NCI-H510A treated with DMSO at 0.1 percent for 48 hours (cell line): ENCODE results near the gene CHSY1.

Experiments used
- DNase-seq: peaks from one replicate; lab custom pipeline; 2025; lab: John Stamatoyannopoulos, UW

Gene CHSY1

DNA sequence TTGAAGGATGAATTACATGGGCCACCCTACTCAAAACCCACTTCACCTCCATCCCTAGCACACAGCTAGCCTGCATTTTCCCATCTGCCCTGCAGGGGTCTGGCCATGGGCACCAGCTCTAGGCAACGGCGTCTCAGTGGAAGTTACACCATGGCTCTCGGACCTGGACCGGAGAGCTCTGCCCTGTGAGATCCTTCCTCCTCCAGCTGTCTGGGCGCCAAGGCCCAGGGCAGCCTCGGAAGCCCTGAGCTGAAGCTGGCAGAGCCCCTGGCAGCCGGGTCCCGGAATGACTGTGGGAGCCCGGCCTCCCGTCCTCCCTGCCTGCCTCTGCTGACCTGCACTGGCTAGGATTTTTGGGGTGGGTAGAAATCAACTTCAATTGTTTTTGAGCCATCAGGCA is 98.9 kb downstream of the CHSY1 start:
- DNase-seq: no peak

GRCh38 chr15:101151288-101151687 is 100.6 kb downstream of the CHSY1 start:
- no peak for DNase-seq

- DNase-seq: no peak
These were observed 101.2 kb downstream of the CHSY1 start for GRCh38 chr15:101150723-101151040.

GRCh38 chr15:101149864-101150722 is 101.8 kb downstream of the CHSY1 start:
- DNase-seq: no peak

DNA sequence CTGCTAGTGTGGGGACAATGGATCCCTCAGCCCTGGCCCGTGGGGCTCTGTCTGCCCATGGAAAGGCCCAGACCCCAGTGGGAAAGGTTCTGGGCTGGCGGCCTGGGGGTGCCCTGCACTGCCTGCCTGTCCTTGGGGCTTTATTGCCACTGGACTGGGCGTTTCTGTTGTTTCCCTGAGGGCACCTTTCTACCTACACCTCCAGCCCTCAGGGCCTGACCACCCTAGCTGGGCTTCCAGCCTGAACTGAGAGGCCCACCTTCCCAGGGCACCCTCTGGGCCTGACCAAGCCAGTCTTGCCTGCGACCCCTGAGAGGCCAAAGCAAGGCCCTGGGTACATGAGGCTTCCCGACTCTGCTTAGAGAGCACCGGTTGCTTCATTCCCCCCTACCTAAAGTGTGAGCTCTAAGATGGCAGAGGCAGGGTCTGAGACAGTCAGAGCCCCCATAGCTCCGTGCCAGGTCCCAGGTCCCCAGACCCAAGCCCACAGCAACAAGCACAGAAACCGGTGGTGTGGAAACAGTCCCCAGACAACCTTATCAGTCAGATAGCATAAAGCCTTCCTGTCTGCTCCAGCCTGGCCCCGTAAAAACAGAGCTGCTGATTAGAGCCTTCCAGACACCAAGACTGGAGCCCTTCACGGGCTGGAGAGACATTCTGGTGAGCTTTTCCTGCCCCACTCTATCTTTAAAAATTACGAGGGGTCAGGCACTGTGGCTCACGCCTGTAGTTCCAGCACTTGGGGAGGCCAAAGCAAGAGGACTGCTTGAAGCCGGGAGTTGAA is 102.8 kb downstream of the CHSY1 start:
- DNase-seq: no peak

DNA sequence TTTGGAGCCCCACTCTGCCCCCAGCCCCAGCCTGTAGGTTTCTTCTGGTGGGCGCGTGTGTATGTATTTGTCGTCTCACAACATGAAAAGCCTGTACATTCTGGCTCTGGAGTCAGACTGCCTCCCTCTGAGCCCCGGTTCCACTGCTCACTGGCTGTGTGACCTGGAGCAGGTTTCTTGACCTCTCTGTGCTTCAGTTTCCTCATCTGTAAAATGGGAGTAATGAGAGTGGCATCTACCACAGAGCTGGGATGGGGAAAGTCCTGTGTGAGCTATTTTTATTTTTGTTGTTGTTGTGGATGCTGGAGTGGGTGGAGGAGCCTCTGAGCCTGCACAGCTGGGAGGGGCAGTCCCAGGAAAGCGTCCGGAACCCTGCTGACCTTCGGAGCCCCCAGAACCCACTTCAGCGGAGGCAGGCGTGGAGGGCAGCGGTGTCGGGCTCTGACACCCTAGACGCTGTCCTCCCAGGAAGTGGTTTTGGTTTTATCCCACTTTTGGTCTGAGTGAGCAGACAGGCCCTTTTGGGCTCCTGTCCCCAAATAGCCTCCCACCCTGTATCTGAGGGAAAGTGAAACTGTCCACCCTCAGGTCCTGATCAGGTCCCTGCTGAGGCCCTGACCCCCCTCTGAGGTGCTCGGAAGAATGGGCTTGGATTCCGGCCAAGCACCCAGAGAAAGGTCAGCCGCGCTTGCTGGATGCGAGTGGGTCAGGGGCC is 103.5 kb downstream of the CHSY1 start:
- DNase-seq: no peak

GRCh38 chr15:101147181-101147580 is 104.7 kb downstream of the CHSY1 start:
- no peak for DNase-seq

GRCh38 chr15:101146118-101146702 is 105.6 kb downstream of the CHSY1 start:
- no peak for DNase-seq

DNA sequence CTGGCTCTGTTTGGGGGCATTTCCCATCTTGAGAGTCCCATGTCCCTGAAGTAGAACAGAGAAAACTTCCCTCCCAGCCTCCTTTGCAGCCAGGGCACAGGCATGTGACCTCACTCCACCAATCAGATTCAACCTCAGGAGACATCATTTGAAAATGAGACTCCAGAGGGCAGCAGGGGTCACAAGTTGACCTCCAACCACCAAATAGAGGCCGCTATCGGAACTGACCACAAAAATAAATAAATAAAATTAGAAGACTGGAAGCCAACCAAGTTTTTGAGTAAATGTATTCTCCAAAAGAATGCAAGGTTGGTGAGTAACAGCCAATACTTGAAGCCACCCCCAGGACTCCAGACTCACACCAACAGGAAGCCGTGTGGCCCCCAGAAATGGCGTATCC is 106.5 kb downstream of the CHSY1 start:
- DNase-seq: no peak

DNA sequence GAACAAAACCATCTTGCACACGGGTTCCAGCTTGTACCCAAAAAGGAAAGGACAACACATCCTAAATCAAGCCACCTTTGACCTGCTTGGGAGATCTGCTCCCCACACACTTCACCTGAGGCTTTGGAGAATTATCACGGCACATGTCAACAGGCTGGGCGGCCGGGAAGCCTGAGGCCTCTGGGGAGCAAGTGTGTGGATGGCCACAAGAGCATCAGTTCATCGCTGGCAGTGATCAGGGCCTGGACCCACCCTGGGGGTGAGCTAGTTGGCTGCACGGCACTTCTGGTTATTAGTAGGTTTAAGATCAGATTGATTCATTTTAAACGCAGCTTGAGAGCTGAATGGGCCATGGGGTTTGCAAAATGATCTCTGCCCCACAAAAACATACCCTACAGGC is 108.5 kb downstream of the CHSY1 start:
- DNase-seq: no peak

GRCh38 chr15:101142711-101143110 is 109.1 kb downstream of the CHSY1 start:
- no peak for DNase-seq

- no peak for DNase-seq
These were observed 109.8 kb downstream of the CHSY1 start for GRCh38 chr15:101141926-101142527.

DNA sequence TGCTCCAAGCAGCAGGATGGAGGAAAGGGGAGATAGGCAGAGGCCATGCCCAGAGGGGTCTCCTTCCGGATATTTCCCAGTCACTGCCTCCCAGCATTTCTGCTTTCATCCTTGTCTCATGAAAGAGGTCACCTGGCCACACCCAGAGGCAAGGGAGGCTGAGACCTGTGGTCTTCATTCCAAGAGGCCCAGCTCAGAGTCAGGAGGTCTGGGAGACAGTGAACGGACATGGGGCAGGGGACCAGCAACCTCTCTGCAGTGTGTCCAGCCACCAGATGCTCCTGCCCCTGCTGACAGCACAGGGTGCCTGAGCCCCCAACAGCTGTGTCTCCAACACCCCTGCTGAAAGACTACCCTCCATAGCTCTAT is 111.2 kb downstream of the CHSY1 start:
- no peak for DNase-seq

DNA sequence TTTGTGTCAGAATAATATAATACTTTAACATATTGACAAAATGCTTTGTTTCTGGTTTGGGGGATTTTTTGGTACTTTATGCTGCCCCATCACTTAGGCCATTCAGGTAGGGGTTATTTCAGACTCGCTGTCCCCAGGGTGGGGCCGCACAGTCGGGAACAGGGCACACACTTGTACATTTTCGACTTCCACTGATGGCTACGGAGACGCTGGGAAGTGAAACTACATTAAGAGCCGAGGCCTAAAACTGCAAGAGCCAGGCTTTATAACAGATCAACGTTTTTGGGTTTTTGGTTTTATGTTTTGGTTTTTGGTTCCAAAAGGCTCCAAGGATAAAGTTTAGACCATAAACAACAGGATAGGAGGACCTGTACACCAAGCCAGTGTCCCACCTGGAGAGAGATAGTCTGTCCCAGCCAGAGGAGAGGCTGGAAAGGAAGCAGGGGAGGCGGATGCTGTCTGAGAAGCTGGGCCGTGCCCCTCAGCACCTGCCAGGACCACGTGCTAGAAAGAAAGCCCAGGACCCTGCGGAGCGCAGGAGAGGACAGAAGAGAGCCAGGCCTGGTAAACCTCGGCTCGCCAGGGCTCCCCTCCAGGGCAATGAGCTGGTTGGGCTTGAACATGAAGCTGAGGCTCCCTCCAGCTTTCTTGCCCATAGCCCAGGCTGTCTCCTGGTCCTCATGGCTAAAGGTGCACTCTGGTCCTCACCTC is 111.7 kb downstream of the CHSY1 start:
- DNase-seq: no peak

GRCh38 chr15:101138913-101139880 is 112.7 kb downstream of the CHSY1 start:
- no peak for DNase-seq

GRCh38 chr15:101138086-101138660 is 113.7 kb downstream of the CHSY1 start:
- no peak for DNase-seq

- DNase-seq: no peak
These were observed 114.4 kb downstream of the CHSY1 start for GRCh38 chr15:101137312-101137940.

DNA sequence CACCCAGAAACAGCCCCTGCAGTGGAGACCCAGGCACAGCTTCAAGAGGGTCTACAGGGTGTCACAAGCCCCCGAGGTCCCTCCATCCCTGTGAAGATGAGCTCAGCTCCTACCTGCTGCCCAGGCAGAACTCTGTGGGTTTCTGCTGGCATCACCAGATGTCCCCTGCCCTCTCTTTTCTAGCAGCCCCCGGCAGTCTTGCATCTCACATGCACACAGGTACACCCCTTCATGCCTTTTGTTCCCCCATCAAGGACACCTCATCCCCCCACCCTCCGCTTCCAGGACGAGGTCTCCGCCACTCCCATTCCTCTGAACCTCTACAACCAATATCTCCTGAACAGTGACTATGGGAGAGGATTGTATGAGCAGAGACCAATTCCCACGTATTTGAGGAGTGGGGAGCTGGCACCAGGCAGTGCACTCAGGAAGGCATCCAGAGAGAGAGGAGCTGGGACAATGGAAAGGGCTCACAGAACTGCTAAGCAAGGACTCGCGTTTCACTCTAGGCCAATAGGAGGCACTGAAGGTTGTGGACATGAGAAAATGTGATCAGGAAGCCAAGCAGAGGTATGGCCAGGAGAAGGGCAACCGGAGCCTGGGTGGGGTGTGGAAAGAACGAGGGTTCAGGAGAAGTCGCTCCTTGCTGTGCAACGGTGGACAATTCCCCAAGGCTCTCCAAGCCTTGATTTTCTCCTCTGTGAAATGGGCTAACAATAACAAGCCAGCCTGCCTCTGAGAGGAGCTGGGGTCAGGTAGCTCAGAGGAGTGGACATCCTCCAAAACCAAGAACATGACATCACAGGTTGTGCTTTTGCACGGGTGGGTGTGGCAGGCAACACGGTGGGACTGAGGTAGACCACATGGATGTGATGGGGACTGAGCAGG is 115.2 kb downstream of the CHSY1 start:
- no peak for DNase-seq
